Neural crest cell (in vitro differentiated cells): ENCODE data around the gene MAPT. TPM values are rescaled to one million over a fixed set of nuclear protein-coding genes. Genes with fewer than 3 reads are reported as not detected.
"Not testable (repeated sequence)": the region's sequence is repeated elsewhere in the genome, so short reads cannot be mapped to it uniquely, and the experiment has no call there.

Experiments
- DNase-seq: peaks from one replicate; pipeline ENCODE4 v3.0.0; 2021; ENCODE audit warnings: low read depth, mixed read lengths, low spot score
- H3K27ac Mint-ChIP-seq: one replicate; pipeline ENCODE4 v1.8.0; 2021; ENCODE audit warnings: mild to moderate bottlenecking, mixed read lengths; ENCODE audit not compliant: unreplicated experiment
- H3K27me3 Mint-ChIP-seq: 2 replicates; pipeline ENCODE4 v1.8.0; 2021; ENCODE audit warnings: low read depth, mild to moderate bottlenecking, mixed read lengths
- H3K36me3 Mint-ChIP-seq: 2 replicates; pipeline ENCODE4 v1.8.0; 2021; ENCODE audit warnings: low read depth, mild to moderate bottlenecking, mixed read lengths
- H3K4me1 Mint-ChIP-seq: 2 replicates; pipeline ENCODE4 v1.8.0; 2021; ENCODE audit warnings: mixed read lengths
- H3K4me3 Mint-ChIP-seq: one replicate; pipeline ENCODE4 v1.8.0; 2021; ENCODE audit warnings: mild to moderate bottlenecking, mixed read lengths
- H3K9me3 Mint-ChIP-seq: 2 replicates; pipeline ENCODE4 v1.8.0; 2021; ENCODE audit warnings: mixed read lengths
- total RNA-seq: library from RNA; stranded (reverse); gene quantifications from 2 replicates; pipeline ENCODE4 v1.2.1, GENCODE V29; 2021
- TF ChIP-seq, protein P1 (sequence below): fragments of 200-600 bp; sonication (generic); conservative IDR thresholded peaks from 2 replicates; pipeline ENCODE4 v1.5.0; 2021; ENCODE audit warnings: antibody characterized with exemption, mild to moderate bottlenecking

The MAPT gene
- total RNA-seq, 1 donor from 2014 or later = 9.5 TPM

DNA sequence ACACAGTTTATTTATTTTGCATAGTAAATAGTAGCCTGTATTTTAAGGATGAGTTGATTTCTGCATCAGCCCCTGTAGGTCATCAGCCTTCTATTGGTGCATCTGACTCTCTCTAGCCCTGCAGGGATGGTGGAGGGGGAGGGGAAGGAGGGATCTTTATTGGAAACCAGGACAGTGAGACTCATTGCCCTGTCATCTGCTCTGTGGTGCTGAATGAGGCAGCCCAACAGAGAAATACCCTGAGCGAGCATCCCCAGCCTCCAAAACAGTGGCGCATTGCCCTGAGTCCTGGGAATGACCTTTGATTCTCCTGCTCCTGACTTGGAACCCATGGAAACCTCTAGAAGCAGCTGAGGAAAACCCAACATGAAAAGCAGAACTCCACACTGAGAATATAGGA, 59.2 kb downstream of the MAPT start:
- Mint-ChIP-seq H3K27me3 (peaks cover 16% of the 10 kb centered on the region), H3K9me3 (no peaks in the 10 kb centered on the region), H3K27ac (no peak overlapping the region), H3K36me3 (no peaks in the 10 kb centered on the region), H3K4me3 (no peak overlapping the region), H3K4me1 (peaks cover 27% of the 10 kb centered on the region)
- TF ChIP-seq, protein P1, sequence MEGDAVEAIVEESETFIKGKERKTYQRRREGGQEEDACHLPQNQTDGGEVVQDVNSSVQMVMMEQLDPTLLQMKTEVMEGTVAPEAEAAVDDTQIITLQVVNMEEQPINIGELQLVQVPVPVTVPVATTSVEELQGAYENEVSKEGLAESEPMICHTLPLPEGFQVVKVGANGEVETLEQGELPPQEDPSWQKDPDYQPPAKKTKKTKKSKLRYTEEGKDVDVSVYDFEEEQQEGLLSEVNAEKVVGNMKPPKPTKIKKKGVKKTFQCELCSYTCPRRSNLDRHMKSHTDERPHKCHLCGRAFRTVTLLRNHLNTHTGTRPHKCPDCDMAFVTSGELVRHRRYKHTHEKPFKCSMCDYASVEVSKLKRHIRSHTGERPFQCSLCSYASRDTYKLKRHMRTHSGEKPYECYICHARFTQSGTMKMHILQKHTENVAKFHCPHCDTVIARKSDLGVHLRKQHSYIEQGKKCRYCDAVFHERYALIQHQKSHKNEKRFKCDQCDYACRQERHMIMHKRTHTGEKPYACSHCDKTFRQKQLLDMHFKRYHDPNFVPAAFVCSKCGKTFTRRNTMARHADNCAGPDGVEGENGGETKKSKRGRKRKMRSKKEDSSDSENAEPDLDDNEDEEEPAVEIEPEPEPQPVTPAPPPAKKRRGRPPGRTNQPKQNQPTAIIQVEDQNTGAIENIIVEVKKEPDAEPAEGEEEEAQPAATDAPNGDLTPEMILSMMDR = no peak
- no peak for DNase-seq

GRCh38 chr17:45954914-45955313, 60.6 kb downstream of the MAPT start:
- Mint-ChIP-seq H3K4me3 (no peak overlapping the region), H3K36me3 (no peaks in the 10 kb centered on the region), H3K27ac (no peak overlapping the region), H3K4me1 (peaks cover 17% of the 10 kb centered on the region), H3K9me3 (no peaks in the 10 kb centered on the region), H3K27me3 (peaks cover 8% of the 10 kb centered on the region)
- TF ChIP-seq, protein P1 = no peak
- no peak for DNase-seq

- H3K9me3 Mint-ChIP-seq = no peaks in the 10 kb centered on the region
- H3K4me3 Mint-ChIP-seq = no peak overlapping the region
- TF ChIP-seq, protein P1 = no peak
- no peaks in the 10 kb centered on the region for H3K36me3 Mint-ChIP-seq
- no peak overlapping the region for H3K27ac Mint-ChIP-seq
- no peak for DNase-seq
- H3K4me1 Mint-ChIP-seq = peaks cover 17% of the 10 kb centered on the region
- H3K27me3 Mint-ChIP-seq = peaks cover 8% of the 10 kb centered on the region
Measured at GRCh38 chr17:45955326-45955725, 61.0 kb downstream of the MAPT start.

DNA sequence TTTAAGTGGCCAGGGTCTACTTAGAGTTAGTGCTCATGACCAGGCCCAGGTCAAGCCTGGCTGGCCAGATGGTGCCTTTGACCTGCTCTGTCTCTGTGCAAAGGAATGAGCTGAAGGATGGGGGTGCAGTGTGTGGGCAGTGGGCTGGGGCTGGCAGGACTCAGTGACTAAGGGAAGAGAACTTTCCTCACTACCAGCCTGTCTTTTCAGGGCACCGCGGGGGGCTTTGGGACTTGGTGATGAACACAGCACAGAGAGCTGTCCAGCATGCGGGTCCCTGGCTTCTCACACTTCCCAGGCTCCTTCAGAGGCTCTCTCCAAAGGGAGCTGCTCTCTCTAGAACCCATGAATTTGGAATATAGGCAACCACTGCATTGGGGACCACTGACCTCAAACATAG, 61.7 kb downstream of the MAPT start:
- Mint-ChIP-seq H3K27ac (no peak overlapping the region), H3K36me3 (no peaks in the 10 kb centered on the region), H3K9me3 (no peaks in the 10 kb centered on the region), H3K4me1 (peaks cover 14% of the 10 kb centered on the region), H3K4me3 (no peak overlapping the region), H3K27me3 (peaks cover 4% of the 10 kb centered on the region)
- DNase-seq = no peak
- TF ChIP-seq, protein P1 = no peak

- not testable (repeated sequence) for H3K36me3 Mint-ChIP-seq, DNase-seq, H3K4me3 Mint-ChIP-seq, H3K27ac Mint-ChIP-seq, H3K9me3 Mint-ChIP-seq, H3K4me1 Mint-ChIP-seq, H3K27me3 Mint-ChIP-seq
Measured at GRCh38 chr17:45956746-45957145, 62.4 kb downstream of the MAPT start.

DNA sequence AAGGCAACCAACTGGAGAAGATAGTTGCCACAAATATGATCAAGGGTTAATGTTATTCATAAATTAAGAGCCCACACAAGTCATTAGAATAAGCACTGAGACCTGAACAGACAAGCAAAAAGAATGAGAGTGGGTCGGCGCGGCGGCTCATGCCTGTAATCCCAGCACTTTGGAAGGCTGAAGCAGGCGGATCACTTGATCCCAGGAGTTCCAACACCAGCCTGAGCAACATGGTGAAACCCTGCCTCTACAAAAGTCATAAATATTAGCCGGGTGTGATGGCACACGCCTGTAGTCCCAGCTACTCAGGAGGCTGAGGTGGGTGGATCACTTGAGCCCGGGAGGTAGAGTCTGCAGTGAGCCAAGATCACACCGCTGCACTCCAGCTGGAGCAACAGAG, 64.0 kb downstream of the MAPT start:
- no peak for DNase-seq
- Mint-ChIP-seq H3K4me1 (peaks cover 3% of the 10 kb centered on the region), H3K4me3 (no peak overlapping the region), H3K27ac (no peak overlapping the region), H3K36me3 (no peaks in the 10 kb centered on the region), H3K27me3 (no peaks in the 10 kb centered on the region), H3K9me3 (no peaks in the 10 kb centered on the region)
- TF ChIP-seq, protein P1 = no peak
